LNCAP (cell line): ENCODE results near the gene MYBPH.

Experiments
- CTCF ChIP-seq: fragments of 450-650 bp; IDR thresholded peaks from 2 replicates; pipeline ENCODE4 v1.5.1; 2017; ENCODE audit warnings: mild to moderate bottlenecking

The MYBPH gene

GRCh38 chr1:203216274-203217138 lies 40.9 kb upstream of the MYBPH start:
- peak; percentile 81 for TF ChIP-seq CTCF

- TF ChIP-seq CTCF = no peak
Measured at GRCh38 chr1:203215573-203215972, 39.9 kb upstream of the MYBPH start.

- no peak for TF ChIP-seq CTCF
Measured at GRCh38 chr1:203214871-203215270, 39.2 kb upstream of the MYBPH start.

- TF ChIP-seq CTCF = no peak
Measured at GRCh38 chr1:203213126-203213525, 37.5 kb upstream of the MYBPH start.

GRCh38 chr1:203211812-203212211 lies 36.2 kb upstream of the MYBPH start:
- no peak for TF ChIP-seq CTCF

GRCh38 chr1:203210988-203211387 lies 35.4 kb upstream of the MYBPH start:
- TF ChIP-seq CTCF = no peak

GRCh38 chr1:203210350-203210749 lies 34.7 kb upstream of the MYBPH start:
- TF ChIP-seq CTCF = no peak

GRCh38 chr1:203208181-203208580 lies 32.6 kb upstream of the MYBPH start:
- no peak for TF ChIP-seq CTCF
